HG02981 (cell line): Measurements from ENCODE around the gene KRT8.

Source experiments
- ATAC-seq: cut with Tn5 transposase; IDR thresholded peaks from one replicate; pipeline ENCODE4 v1.9.1; 2021; ENCODE audit warnings: mild to moderate bottlenecking, moderate library complexity; ENCODE audit not compliant: unreplicated experiment

Gene KRT8

DNA sequence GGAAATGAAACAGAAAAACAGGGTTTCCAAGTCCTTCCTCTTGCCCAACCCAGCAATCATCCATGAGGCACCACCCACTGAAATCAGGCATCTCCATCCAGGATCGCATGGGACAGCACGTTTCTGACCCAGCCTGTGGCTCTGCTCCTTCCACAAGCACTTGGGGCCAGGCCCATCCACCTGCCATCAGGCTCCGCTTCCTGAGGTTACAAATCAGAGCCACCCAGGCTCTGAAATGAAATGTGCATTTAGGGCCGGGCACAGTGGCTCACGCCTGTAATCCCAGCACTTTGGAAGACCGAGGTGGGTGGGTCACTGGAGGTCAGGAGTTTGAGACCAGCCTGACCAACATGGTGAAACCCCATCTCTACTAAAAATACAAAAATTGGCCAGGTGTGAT, 55.4 kb downstream of the KRT8 start:
- no peak for ATAC-seq

DNA sequence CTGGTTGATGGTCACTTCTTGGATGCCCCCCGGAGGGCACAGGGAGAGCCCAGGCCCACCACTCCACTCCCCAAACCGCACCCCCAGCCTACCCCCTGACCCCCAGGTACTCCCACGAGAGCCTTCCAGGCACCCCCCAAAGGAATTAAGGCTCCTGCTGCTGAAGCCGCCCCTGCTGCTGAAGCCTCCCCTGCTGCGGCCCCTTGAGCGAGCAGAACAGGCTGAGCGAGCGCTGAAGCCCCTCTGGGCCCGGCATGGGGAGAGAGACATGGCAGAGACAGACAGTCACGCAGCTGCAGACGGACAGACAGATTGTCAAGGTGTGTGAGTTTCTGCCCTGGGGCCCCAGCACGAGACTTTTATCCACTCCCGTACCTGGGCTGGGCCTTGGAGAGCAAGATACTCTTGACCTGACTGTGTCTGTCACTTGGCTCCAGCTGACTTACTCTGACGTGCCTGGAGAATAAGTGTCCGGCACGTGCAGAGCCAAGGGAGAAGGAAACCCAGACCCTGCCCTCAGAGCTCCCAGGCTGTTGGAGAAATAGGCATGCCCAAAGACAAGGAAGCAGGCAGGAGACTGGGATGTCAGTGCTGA, 56.1 kb downstream of the KRT8 start, which contains the start of gene KRT78:
Gene KRT78 (minus strand): TSS at position 334 of the 595 bp plus-strand sequence. CDS start 64 bp downstream, at position 270.
- no peak for ATAC-seq

DNA sequence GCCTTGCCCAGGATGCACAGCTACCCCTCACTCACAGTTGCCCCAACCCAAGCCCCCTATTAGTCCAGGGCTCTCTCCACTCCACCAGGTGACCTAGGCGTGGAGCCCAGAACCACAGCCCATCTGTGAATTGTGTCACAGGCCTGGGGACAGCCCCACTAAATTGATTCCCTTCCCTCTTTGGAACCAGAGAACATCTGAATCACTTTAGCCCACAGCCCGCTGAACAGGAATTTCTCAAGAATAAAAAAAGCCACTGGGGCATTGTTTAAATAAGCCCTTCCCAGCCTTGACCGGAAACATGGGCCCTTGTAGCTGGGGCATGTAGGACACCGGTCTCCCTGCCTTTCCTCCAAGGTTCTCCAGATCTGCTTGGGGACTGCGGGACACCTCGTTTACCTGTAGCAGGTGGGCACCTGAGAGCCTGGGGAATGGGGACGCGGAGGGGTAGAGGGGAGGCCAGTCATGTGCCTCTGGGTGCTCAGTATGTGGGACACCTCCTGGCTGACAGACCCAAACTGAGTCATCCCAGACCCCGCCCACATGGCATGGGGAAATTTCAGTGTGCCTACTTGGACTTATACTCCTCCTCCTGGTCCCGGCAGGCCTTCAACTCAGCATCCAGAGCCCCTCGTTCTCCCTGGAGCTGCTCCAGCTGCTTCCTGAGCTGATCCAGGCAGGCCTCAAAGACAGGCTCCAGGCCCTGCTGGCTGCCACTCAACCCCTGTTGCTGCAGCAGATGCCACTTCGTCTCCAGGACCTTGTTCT, 57.4 kb downstream of the KRT8 start:
- no peak for ATAC-seq
